Right hindlimb (tissue), 1 donor: ENCODE results near the gene MRPS5.
A peak's percentile ranks its signal among the peaks of the same experiment; 100 is the strongest.

ENCODE experiments used
- DNase-seq: peaks from one replicate; pipeline ENCODE4 v3.0.0-alpha.2; 2018

MRPS5 gene

DNA sequence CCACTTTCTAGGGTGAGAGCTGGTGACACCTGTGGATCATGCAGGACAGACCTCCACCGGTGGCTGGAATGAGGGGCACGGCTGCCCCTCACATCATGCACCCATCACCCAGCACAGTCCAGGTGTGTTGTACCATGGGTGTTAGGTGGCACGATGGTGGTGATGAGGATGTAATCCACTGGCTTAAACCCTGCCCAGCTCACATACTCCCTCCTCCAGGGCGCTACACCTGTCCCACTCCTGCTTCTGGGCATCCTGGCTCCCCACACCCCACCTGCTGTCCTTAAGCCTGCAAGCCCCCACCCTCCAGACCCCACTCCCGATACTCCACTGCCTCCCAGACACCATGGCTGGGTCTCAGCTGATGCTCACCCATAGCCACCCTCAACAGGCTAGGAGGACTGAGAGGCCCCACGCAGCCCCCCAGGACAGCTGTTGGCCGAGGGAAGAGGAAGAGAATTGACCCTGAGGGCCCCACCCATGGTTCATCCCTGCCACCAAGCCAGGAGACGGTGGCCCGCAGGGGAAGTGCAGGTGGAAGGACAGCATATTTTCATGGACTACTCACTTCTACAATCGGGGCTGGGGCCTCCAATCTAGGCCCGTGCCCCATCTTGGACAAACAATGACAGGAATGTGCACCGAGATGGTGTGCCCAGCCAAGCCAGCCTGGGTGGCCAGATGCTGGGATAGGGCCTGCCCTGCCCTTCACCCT, 61.8 kb downstream of the MRPS5 start:
- peak; percentile 14 for DNase-seq

DNA sequence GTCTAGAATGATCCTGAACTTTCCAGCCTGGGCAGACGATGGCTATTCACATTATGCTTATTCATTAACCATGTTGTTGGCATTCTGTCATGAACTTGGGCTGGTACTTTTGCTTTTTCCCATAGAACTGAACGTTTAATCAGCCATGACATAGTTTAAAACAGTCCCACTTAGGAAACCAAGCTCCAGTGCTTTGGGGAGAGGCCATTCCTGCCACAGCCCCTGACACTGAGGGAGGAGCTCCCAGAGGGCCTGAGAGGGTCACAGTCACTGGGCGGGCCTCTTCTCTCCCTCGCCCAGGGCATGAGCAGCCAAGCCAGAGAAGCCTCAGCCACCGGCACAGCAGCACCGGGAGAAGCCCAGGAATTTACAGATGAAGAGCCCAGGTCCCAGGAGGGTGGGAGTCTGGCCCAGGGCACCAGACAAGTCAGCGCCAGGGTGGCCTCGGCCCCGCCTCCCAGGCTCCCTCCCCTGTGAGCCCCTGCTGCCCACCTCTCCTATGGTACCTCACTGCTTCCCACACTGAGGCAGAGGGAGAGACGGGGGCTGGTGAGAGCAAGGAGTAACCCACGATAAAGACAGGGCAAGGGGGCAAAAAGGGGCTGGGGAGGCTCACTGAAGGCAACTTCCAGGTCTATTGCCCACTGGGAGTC, 62.5 kb downstream of the MRPS5 start:
- no peak for DNase-seq

DNA sequence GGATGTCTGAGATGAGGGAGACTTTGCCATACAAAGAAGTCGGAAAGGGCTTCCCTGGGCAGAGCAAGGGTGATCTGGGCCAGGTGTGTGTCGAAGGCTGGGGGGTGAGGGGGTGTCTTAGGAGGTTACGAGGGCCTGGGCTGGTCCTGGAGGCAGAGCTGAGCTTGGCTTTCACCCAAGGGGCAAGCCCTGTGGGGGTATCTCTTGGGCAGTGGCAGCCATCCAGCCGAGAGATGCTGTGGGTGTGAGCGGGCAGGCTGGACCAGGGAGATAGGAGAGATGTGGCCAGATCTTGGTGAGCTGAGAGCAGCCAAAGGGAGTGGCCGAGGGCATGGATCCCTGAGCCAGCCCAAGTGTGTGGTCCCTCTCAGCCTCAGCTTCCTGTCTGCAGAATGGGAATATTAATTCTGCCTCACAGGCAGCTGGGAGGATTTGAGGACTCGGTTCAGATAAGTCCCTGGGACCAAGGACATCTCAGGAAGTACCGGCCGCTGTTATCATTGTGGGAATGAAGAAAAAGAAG, 63.1 kb downstream of the MRPS5 start:
- peak; percentile 8 for DNase-seq

DNA sequence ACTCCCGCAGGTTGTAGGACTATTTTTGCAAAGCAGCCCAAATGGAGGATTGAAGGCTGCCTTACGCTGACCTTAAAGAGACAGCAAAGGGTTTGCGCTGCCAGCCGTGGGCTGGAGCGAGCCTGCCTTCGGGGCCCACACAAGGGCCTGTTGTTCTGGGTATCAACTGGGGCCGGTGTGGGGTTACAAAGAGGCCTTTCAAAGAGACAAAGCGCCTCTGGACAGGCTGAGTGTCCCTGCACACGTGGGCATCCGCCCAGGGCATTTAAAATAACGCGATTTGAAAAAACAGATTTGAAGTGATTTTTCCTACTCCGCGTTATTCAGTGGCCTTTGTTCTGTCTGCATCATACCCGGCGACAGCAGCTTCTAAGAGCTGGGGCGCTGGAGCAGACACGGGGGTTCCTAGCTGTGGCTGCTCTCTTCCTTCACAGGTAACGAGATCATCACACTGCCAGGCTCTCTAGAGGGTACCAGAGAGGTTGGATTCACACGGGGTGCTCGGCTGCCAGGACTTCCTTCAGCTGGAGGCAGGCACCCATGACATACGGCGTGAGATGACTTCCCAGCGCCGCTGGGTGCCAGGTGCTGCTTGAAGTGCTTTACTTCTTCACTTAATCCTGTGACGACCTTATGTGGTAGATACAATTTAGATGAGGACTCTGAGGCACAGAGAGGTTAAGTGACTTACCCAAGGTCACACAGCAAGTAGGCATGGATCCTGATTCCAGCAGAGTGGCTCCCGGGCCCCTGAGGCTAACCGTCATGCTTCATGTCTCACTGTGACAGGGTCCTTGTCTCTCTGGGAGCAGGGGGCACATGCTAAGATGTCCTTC, 63.9 kb downstream of the MRPS5 start:
- peak; percentile 13 for DNase-seq

DNA sequence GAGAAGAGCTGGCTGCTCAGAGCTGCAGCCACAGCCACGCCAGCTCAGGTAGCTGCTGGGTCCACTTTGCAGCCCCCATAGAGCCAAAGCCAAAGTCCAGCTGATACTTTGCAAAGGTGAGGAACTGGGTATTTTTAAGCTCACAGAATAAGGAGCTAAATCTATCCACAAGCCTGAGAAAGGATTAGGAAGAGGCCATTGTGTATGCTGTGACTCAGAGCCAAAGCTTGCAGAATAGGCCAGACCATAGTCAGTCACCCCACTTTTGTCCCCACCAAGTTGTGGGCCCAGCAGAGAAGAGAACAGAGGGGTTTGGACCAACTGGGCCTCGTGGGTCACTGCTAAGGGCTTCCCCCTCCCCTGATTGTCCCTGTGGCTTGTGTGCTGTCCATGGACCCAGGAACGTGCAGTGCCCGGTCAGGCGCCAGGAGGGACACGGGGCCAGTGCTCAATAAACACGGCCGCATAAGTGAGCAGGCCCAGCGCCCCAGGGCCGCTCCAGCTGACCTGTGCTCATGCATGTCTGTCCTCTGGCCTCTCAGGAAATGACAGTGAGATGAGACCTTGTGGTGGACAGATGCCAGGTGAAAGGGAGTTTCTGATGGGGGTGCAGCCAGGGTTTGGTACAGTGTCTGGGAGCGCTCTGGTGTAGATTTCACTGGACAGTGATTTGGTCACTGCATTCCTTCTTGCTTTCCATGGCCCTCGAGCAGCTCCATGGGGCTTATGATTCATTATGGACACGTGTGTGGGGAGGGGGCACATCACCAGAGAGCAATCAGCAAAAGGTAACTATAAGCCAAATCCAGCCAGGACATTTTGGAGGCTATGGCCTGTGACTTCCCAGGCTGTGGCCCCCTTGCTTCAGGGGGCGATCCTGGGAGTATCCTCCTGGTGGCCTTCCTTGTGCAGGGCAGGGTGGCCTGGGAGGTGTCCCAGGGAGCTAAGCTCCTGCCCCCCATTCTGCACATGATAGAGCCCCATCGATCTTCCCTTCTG, 64.8 kb downstream of the MRPS5 start:
- peak; percentile 13 for DNase-seq

DNA sequence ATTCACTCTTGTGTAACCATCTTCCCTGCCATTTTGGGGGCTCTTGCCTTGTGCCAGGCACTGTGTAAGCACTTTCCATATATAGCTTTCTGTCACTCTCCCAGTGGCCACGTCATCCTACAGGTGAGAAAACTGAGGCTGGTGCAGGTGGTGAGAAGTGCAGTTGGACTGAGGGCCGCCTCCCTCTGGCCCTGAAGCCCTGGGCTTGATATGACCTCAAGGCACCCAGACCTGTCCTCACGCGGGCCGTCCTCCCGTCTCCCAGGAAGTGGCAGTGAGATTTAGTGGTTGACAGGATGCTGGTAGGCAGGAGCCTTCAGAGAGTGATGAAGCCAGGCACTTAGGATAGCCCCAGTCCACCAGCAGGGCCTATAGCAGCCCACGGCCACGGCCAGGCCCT, 65.6 kb downstream of the MRPS5 start:
- DNase-seq: peak; percentile 4

DNA sequence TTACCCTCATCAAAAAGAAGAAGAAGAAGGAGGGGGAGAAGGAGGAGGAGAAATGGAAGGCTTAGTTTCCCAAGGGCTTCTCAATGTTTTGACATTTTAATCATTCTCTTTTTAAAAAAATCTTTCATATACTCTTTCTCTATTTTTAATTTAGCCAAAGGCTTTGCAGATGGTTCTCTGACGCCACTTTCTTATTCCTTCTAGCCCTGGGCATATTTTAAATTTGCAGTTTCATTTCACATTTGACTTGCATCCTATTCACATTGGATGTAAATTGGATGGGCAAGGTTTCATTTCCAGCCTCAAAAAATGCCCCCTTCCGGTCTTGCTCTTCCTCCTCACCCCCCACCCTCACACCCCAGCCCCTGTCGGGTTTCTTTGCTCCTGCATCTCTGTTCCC, 66.3 kb downstream of the MRPS5 start:
- no peak for DNase-seq

DNA sequence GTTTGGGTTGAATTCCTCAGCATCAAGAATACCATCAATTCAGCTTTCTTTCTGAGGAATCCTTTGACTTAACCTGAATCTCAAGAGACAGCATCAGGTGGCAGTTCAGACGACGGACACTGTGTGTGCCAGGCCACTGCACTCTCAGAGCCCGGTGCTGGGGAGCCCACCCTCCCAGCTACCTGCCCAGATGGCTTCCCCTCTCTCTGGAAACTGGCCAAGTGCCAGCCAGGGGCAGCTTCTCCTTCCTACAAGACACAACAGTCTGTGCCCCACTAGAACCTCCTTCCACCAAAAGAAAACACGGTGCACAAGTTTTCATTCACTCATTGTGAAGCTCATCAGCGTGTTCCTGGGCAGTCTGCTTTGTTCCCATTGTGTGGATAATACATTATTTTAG, 67.6 kb downstream of the MRPS5 start:
- DNase-seq: no peak

DNA sequence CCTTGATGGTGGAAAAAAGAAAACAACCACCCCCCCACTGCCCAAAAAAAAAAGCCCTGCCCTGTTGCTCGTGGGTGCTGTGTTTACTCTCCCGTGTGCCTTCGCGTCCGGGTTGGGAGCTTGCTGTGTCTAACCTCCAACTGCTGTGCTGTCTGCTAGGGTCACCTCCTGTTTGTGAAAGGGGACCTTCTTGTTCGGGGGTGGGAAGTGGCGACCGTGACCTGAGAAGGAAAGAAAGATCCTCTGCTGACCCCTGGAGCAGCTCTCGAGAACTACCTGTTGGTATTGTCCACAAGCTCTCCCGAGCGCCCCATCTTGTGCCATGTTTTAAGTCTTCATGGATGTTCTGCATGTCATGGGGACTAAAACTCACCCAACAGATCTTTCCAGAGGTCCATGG, 68.1 kb downstream of the MRPS5 start:
- DNase-seq: no peak

DNA sequence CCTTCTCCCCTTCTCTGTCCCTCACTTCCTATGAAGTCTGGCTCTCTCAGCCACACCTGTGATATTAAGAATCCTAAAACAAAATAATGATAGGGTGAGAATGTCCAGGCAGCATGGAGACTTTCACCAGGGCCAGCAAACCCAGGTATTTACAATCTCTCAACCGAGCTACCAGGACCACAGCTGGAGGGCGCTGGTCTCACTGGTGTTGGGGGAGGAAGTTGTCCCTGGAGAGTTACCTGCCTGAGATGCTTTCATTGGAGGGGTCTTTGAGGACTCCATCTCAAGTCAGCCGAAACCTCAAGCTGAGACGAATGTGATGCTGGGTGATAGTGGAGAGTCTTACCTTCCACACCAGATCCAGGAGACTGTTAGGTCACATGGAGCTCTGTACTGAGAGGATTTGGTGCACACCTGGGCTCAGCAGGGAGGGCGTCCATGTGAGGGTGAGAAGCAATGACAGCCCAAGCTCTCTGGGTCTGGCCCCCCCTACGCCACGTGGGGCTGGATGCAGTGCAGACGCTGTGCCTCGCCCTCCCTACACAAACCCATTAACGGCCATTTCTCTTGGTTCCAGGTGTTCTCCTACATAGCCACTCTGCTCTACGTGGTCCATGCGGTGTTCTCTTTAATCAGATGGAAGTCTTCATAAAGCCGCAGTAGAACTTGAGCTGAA, 68.7 kb downstream of the MRPS5 start:
- DNase-seq: no peak

DNA sequence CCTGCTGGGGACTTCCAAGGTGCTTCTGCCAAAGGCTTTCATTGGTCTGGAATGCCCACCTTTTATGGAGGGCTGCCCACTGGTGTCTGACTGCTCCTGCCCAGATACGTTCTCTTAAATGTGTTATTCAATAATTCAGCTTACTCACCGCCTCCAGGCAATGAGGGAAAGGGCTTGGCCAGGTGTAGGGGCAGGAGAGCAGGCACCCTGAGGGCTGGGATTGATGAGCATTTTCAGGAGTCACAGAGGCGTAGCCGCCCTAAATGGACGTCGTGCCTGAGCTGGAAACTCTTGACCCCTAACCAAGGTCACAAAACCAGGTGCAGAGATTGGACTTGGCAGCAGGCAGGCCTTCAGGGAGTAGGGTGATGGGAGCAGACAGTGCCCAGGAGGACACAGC, 69.3 kb downstream of the MRPS5 start:
- DNase-seq: no peak

DNA sequence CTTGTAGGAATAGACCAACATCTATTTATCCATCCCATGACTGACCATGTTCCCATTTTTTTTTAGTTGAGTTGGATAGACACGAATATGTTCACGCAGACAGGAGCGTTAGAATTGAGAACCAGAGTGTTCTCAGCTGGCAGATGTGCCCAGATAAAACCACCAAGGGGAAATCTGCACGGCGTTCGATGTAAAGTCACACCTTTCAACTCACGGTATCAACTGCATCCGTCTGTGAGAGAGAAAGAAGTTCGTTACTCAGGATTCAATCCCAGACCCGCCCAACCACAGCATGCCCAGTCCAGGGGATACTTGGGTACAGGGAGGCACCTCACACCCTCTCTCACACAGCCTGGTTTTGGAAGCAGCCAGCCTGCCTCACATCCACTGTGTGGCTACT, 70.0 kb downstream of the MRPS5 start:
- DNase-seq: no peak

DNA sequence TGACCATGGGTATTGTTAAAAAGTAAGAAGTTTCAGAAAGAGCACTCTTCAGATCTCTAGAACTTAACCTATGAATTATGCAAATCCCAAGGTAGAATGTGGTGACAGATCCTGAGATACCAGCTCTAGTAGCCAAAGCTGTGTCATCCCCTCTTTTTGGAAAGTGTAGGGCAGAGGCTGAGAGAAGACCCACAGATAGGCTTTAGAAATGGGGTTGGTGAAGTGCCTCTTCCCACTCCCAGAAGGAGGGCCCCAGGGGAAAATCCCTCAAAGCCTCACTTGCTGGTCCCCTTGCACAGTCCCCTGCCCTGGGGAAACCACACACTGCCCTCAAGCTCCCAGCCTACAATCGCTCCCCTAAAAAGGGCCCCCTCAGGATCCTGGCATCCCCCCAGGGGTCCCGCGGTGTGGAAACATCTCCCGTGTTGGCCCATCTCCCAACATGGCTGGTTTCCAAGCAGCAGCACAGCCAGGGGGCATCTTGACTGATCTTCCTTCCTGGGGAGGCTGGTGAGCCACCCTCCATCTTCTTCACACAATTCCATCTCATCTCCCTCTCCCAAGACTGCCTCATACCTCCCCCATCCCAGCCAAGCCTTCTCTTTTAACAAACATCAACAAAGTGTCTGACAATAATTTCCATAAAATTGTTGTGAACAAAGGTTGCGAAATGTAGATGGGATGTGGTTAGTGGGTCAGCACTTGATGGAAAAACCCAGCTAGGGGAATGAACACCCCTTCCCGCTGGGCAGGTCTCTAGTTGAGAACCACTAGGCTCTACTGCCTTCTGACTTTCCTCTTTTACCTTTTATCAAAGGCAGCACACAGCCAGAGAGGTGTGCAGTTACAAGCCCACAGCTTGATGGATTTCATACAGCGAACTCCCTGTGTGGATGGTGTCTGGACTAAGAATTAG, 71.0 kb downstream of the MRPS5 start:
- no peak for DNase-seq

DNA sequence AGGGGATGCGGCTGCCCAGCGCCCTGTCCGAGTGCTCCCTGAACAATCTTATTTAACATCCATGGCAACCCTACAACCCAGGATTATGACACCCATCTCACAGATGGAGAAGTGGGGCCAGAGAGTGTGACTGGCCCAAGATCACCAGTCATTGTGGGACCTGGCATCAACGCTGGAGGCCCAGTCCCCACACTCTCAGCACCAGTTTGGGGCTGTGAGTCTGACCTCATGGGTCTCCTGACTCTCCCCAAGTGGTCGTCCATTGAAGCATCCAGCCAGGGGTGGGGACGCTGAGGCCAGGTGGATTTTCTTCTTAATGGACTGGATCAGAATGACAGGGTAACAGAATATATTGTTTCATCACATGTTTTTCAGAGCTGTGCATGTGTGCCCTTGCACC, 71.6 kb downstream of the MRPS5 start:
- DNase-seq: no peak

DNA sequence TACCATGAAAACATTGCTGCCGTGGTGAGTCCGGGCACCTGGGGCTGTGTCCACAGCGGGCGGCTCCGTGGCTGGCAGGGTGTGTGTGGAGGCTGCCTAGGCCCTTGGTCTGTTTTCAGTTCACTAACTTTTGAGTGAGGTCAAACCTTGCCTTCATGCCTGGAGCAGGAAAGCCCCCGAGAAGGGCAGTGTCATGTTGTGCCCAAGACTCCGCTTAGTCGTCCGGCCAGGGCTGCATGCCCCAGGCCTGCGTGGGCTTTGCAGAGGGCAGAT, 72.0 kb downstream of the MRPS5 start:
- DNase-seq: no peak

DNA sequence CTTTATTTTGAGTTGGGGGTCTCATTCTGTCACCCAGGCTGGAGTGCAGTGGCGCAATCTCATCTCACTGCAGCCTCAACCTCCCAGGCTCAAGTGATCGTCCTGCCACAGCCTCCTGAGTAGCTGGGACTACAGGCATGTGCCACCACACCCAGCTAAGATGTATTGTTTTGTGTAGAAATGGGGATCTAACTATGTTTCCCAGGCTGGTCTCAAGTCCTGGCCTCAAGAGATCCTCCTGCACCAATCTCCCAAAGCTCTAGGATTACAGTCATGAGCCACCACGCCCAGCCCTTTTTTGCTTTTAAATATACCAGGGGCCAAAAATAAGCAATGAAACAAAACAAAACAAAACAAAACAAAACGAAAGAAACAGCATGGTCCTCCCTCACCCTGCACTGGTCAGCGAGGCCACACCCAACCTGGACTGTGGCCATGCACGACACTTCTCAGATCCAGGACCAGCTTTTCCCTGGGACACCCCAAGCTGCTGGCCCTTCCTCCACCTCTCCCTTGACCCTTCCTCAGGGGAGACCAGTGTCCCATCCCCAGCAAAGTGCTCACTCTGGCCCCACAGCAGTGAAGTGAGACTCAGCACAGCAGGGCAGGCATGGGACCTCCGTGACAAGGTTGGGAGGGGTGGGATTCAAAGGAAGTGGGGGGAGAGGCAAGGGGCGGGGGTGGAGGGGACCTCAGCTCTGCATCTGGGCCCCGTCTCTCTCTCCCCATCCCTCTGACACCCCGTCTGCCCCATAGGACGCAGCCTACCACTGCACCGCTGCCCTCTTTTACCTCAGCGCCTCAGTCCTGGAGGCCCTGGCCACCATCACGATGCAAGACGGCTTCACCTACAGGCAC, 72.6 kb downstream of the MRPS5 start:
- DNase-seq: no peak

DNA sequence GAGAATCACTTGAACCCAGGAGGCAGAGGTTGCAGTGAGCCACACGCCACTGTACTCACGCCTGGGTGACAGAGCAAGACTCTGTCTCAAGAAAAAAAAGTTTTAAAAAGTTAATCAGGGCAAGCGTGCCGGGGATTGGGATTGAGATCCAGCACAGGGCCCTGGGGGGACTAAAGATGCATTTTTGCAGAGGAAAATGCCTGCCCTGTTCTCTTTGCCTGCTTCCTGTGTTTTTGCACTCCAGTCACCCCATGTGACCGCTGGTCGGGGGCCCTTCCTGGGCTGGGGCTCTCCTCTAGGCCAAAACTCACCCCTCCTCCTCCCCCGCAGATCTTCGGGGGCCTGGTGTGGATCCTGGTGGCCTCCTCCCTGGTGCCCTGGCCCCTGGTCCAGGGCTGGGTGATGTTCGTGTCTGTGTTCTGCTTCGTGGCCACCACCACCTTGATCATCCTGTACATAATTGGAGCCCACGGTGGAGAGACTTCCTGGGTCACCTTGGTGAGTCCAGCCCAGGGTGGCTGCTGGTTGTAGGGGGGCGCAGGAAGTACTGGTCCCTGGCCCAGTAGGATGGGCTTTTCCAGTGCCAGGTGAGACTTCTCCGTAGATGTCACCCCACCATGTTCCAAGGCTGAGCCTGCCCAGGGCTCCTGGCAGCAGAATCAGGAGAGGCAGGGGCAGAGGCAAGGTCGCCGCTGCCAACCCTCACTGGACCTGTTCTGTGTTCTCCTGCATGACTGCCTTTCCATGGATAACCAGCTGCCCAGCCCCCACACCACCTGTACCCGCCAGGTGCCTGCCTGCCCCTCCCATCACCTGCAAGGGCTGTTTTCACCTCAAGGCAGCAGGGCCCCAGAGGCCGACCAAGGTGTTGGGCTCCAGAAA, 73.7 kb downstream of the MRPS5 start:
- DNase-seq: no peak

DNA sequence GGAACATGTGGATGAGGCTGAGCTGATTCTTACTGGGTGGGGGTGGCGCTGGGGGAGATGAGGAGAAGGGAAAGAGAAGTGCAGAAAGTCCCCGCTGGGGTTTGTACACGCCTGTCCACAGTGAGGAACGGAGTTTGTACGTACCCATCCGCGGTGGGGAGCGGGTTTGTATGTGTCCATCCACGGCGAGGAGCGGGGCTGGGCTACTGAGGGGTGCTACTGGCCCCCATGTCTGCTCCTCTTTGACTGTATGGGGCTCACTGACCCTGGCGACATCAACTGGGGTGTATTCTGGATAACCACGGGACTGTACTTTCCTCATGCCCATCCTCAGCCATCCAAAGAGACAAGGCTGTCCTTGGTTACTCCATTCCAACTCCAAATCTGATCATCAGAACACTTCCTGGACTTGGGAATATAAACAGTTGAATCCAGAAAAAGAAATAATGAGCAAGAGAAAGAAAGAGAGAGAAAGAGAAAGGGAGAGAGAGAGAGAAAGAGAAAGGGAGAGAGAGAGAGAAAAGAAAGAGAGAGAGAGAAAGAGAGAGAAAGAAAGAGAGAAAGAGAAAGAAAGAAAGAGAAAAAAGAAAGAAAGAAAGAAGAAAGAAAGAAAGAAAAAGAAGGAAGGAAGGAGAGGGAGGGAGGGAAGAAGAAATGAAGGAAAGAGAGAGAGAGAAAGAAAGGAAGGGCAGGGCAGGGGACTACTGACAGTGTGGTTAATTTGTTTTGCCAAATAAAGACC, 75.1 kb downstream of the MRPS5 start:
- no peak for DNase-seq
